ENCODE measurements around the gene NAT16. TPM values are rescaled to one million over a fixed set of nuclear protein-coding genes. Genes with fewer than 3 reads are reported as not detected.

NAT16 gene
- total and polyA plus RNA-seq, 2 of the 13 experiments (the other 11 are each of a cell fraction or from before 2014, with no cell fraction given): 0.04 TPM; not detected in 1

- TF ChIP-seq MLXIP (CRISPR knock-in tag; IDR thresholded peaks at IDR 0.05; ENCODE audit: borderline replicate concordance): no peak
- peak; percentile 6; the same call in 1 of the 2 replicates for TF ChIP-seq ZNF644 (CRISPR knock-in tag; IDR thresholded peaks at IDR 0.05; ENCODE audit: low read depth)
- TF ChIP-seq ZNF747 (CRISPR knock-in tag; IDR thresholded peaks at IDR 0.05; ENCODE audit: borderline replicate concordance): peak; percentile 26; the same call in 1 of the 2 replicates
- TF ChIP-seq ZNF678 (CRISPR knock-in tag; IDR thresholded peaks at IDR 0.05): no peak
- TF ChIP-seq ZNF720 (CRISPR knock-in tag; IDR thresholded peaks at IDR 0.05): no peak
- TF ChIP-seq ATF5 (CRISPR knock-in tag; IDR thresholded peaks at IDR 0.05; ENCODE audit: low read depth): no peak
- TF ChIP-seq ZNF501 (CRISPR knock-in tag; IDR thresholded peaks at IDR 0.05): peak; percentile 76
- no peak for TF ChIP-seq ZFY (CRISPR knock-in tag; IDR thresholded peaks at IDR 0.05)
- TF ChIP-seq ZBTB49 (CRISPR knock-in tag; IDR thresholded peaks at IDR 0.05; ENCODE audit: borderline replicate concordance): no peak
- no peak for TF ChIP-seq ZNF598 (CRISPR knock-in tag; IDR thresholded peaks at IDR 0.05; ENCODE audit: borderline replicate concordance)
- TF ChIP-seq ZBTB25 (CRISPR knock-in tag; IDR thresholded peaks at IDR 0.05): 0 out of 2 replicates have a peak, but pooled peaks have one; percentile 21
- TF ChIP-seq ZNF556 (CRISPR knock-in tag; IDR thresholded peaks at IDR 0.05; ENCODE audit: borderline replicate concordance): peak; percentile 60; the same call in 1 of the 2 replicates
- peak; percentile 71; the same call in 1 of the 2 replicates for TF ChIP-seq HMG20A (CRISPR knock-in tag; IDR thresholded peaks at IDR 0.05; ENCODE audit: borderline replicate concordance)
- 0 out of 2 replicates have a peak, but pooled peaks have one; percentile 11 for TF ChIP-seq ZXDC (CRISPR knock-in tag; IDR thresholded peaks at IDR 0.05)
- no peak for TF ChIP-seq ZNF432 (CRISPR knock-in tag; IDR thresholded peaks at IDR 0.05; ENCODE audit: borderline replicate concordance)
- no peak for TF ChIP-seq ZNF841 (CRISPR knock-in tag; IDR thresholded peaks at IDR 0.05; ENCODE audit: borderline replicate concordance)
- TF ChIP-seq GZF1 (CRISPR knock-in tag; IDR thresholded peaks at IDR 0.05): 0 out of 2 replicates have a peak, but pooled peaks have one; percentile 5
Observed at GRCh38 chr7:101126651-101127459, 53.2 kb downstream of the NAT16 start, which contains the start of gene SERPINE1 (continued).
